Trophoblast cell (in vitro differentiated cells and primary cell): ENCODE results near the gene KCTD2.

Experiments used
- DNase-seq, 2 donors: peaks; one replicate each; pipeline ENCODE4 v3.0.0-alpha.2; 2016
- H2AFZ ChIP-seq: 2 replicates; pipeline ENCODE4 v1.6.1; 2013; ENCODE audit warnings: low read length, moderate library complexity, mild to moderate bottlenecking; ENCODE audit not compliant: insufficient read depth, poor library complexity
- H2AK5ac ChIP-seq: 2 replicates; pipeline ENCODE4 v1.6.1; 2013; ENCODE audit warnings: mild to moderate bottlenecking, low read length
- H2BK120ac ChIP-seq: 2 replicates; pipeline ENCODE4 v1.6.1; 2013; ENCODE audit warnings: low read length, mild to moderate bottlenecking, moderate library complexity; ENCODE audit not compliant: insufficient read depth, poor library complexity
- H2BK12ac ChIP-seq: 2 replicates; pipeline ENCODE4 v1.6.1; 2013; ENCODE audit warnings: mild to moderate bottlenecking, low read length, moderate library complexity
- H2BK5ac ChIP-seq: 2 replicates; pipeline ENCODE4 v1.6.1; 2013; ENCODE audit warnings: low read length, low read depth, moderate library complexity, mild to moderate bottlenecking; ENCODE audit not compliant: poor library complexity
- H3K14ac ChIP-seq: 2 replicates; pipeline ENCODE4 v1.6.1; 2013; ENCODE audit warnings: mild to moderate bottlenecking, low read length
- H3K18ac ChIP-seq: 2 replicates; pipeline ENCODE4 v1.6.1; 2013; ENCODE audit warnings: mild to moderate bottlenecking, low read length
- H3K23ac ChIP-seq: 2 replicates; pipeline ENCODE4 v1.6.1; 2013; ENCODE audit warnings: low read length
- H3K27ac ChIP-seq: 2 replicates; pipeline ENCODE4 v1.5.1; 2013; ENCODE audit warnings: low read depth, mild to moderate bottlenecking, inconsistent platforms, low read length, moderate library complexity
- H3K27me3 ChIP-seq: 2 replicates; pipeline ENCODE4 v1.6.1; 2013; ENCODE audit warnings: inconsistent platforms, mild to moderate bottlenecking, low read length, moderate library complexity; ENCODE audit not compliant: insufficient read depth
- H3K36me3 ChIP-seq, 2 experiments: 1 replicate in 1 of 2; 2 replicates in 1 of 2; pipeline ENCODE4 v1.6.1; 2013; ENCODE audit warnings: low read length in 2 of 2, mild to moderate bottlenecking in 2 of 2, moderate library complexity in 1 of 2; ENCODE audit not compliant: insufficient read depth in 2 of 2, control insufficient read depth in 1 of 2
- H3K4ac ChIP-seq: 2 replicates; pipeline ENCODE4 v1.6.1; 2013; ENCODE audit warnings: low read depth, mild to moderate bottlenecking, low read length, moderate library complexity
- H3K4me1 ChIP-seq, 2 experiments: 1 replicate in 1 of 2; 2 replicates in 1 of 2; pipeline ENCODE4 v1.6.1; 2013; ENCODE audit warnings: low read length in 2 of 2, mild to moderate bottlenecking in 2 of 2, moderate library complexity in 1 of 2; ENCODE audit not compliant: insufficient read depth in 2 of 2, control insufficient read depth in 1 of 2
- H3K4me2 ChIP-seq: 2 replicates; pipeline ENCODE4 v1.6.1; 2013; ENCODE audit warnings: inconsistent platforms, mild to moderate bottlenecking, low read length, moderate library complexity
- H3K4me3 ChIP-seq: 2 replicates; pipeline ENCODE4 v1.5.1; 2013; ENCODE audit warnings: mild to moderate bottlenecking, low read depth, low read length, inconsistent platforms
- H3K79me1 ChIP-seq: one replicate; pipeline ENCODE4 v1.6.1; 2013; ENCODE audit warnings: low read length
- H3K79me2 ChIP-seq: 2 replicates; pipeline ENCODE4 v1.6.1; 2013; ENCODE audit warnings: low read length, mild to moderate bottlenecking; ENCODE audit not compliant: control insufficient read depth, insufficient read depth, poor library complexity
- H3K9ac ChIP-seq: 2 replicates; pipeline ENCODE4 v1.6.1; 2013; ENCODE audit warnings: mild to moderate bottlenecking, low read length
- H3K9me3 ChIP-seq: 2 replicates; pipeline ENCODE4 v1.6.1; 2013; ENCODE audit warnings: low read depth, mild to moderate bottlenecking, control low read depth, inconsistent platforms, low read length; ENCODE audit not compliant: insufficient read depth
- H4K12ac ChIP-seq: 2 replicates; pipeline ENCODE4 v1.6.1; 2013; ENCODE audit warnings: low read depth, mild to moderate bottlenecking, low read length, moderate library complexity
- H4K8ac ChIP-seq: 2 replicates; pipeline ENCODE4 v1.6.1; 2013; ENCODE audit warnings: low read depth, mild to moderate bottlenecking, low read length, moderate library complexity
- H4K91ac ChIP-seq: one replicate; pipeline ENCODE4 v1.6.1; 2013; ENCODE audit warnings: low read depth, mild to moderate bottlenecking, low read length, moderate library complexity
- WGBS: extraction: QIAGEN DNeasy Blood & Tissue Kit; methylation state at CpG from one replicate; pipeline ENCODE4 v1.1.7; 2013; ENCODE audit warnings: missing lambda C conversion rate; ENCODE audit not compliant: insufficient read length, insufficient coverage; ENCODE audit errors: extremely low coverage; 5-methylcytosine and 5-hydroxymethylcytosine counted together

KCTD2 gene

DNA sequence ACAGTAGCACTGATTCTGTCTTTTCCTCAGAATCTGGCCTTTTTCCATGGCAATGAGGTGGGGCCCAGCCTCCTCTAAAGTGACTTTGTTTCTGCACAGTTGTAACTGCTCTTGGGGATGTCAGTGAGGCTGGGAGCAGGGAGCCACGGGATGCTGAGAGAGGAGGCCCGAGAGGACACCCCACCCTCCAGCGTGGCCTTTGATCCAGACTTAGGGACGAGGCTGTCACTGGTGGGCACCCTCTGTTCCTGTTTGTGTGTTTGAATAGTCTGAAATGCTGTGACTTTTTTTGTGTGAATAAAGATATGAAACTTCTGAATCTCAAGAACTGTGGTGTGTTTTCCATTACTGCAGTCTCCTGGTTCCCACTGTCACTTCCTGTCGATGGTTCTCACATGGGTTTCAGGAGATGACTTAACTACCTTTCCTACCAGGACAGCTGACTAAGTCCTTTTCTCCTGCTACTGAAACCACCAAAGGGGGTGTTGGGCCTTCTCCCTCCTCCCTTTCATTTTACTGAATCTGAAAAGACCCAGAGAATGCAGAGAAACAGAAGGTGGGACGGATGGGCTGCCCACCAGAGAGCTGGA is 18.6 kb downstream of the KCTD2 start:
- Histone ChIP-seq H2BK5ac (no peak overlapping the region), H3K9me3 (no peaks in the 10 kb centered on the region), H3K27ac (no peak overlapping the region), H3K79me2 (no peaks in the 10 kb centered on the region), H3K18ac (no peak overlapping the region), H2BK120ac (no peak overlapping the region), H4K12ac (no peak overlapping the region), H3K4me1 (no peaks in the 10 kb centered on the region), H4K8ac (no peak overlapping the region), H3K9ac (no peak overlapping the region), H2AK5ac (no peak overlapping the region), H3K23ac (no peak overlapping the region), H3K4me3 (no peak overlapping the region), H3K79me1 (no peaks in the 10 kb centered on the region), H3K27me3 (no peaks in the 10 kb centered on the region), H2AFZ (no peak overlapping the region), H3K4me2 (no peak overlapping the region), H3K36me3 (peaks cover 37 to 44% of the 10 kb centered on the region in 2 experiments), H3K4ac (no peak overlapping the region), H2BK12ac (no peak overlapping the region), H4K91ac (no peak overlapping the region), H3K14ac (no peak overlapping the region)
- no CpG with 5 or more reads among the region's 6 CpGs for WGBS
- DNase-seq = no peak

DNA sequence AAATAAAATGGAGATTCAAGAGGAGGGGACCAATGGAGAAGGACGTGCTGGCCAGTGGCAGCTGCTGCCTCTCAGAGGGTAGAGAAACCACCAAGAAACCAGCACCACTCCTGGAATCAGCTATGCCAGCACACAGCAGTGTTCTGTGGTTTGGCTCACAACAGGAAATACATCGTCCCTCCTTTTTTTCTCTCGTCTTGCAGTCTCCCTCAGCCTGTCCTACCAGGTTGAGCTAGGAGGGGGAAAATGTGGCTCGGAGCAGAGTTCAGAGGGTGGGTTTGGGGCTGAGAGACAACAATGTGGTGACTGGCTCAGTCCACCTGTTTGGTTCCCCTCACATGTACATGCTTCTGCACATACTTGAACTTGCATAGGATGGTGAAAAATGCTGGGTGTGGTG is 20.8 kb downstream of the KCTD2 start:
- H3K27ac ChIP-seq = no peak overlapping the region
- H3K9ac ChIP-seq = no peak overlapping the region
- no peak overlapping the region for H4K8ac ChIP-seq
- WGBS = no CpG with 5 or more reads among the region's 4 CpGs
- H2AFZ ChIP-seq = no peak overlapping the region
- H2AK5ac ChIP-seq = no peak overlapping the region
- H3K23ac ChIP-seq = no peak overlapping the region
- H3K14ac ChIP-seq = no peak overlapping the region
- H3K4me2 ChIP-seq = no peak overlapping the region
- peaks cover 21 to 26% of the 10 kb centered on the region in 2 experiments for H3K36me3 ChIP-seq
- peak in 1 of 2 donors; percentile 54 for DNase-seq
- H3K79me1 ChIP-seq = no peaks in the 10 kb centered on the region
- H3K18ac ChIP-seq = no peak overlapping the region
- no peaks in the 10 kb centered on the region for H3K27me3 ChIP-seq
- H2BK5ac ChIP-seq = no peak overlapping the region
- H2BK12ac ChIP-seq = no peak overlapping the region
- H4K12ac ChIP-seq = no peak overlapping the region
- H3K79me2 ChIP-seq = no peaks in the 10 kb centered on the region
- no peaks in the 10 kb centered on the region for H3K9me3 ChIP-seq
- no peak overlapping the region for H3K4ac ChIP-seq
- H4K91ac ChIP-seq = no peak overlapping the region
- no peak overlapping the region for H2BK120ac ChIP-seq
- H3K4me1 ChIP-seq = no peaks in the 10 kb centered on the region
- H3K4me3 ChIP-seq = no peak overlapping the region

DNA sequence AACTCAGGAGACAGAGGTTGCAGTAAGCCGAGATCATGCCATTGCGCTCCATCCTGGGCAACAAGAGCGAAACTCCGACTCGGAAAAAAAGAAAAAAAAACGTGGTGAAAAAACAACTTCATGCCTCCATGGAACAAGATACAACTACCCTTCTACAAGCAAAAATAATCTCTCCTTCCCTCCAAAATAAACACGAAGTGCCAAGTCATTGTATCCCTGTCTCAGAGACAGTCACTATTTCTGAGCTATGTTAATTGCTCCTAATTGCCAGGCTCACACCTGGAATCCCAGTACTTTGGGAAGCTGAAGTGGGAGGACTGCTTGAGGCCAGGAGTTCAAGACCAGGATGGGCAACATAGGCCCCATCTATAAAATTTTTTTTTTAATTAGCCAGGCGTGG is 21.7 kb downstream of the KCTD2 start:
- Histone ChIP-seq H2AFZ (no peak overlapping the region), H2AK5ac (no peak overlapping the region), H3K9me3 (no peaks in the 10 kb centered on the region), H3K23ac (no peak overlapping the region), H2BK5ac (no peak overlapping the region), H2BK120ac (no peak overlapping the region), H3K27ac (no peak overlapping the region), H3K79me2 (no peaks in the 10 kb centered on the region), H3K4ac (no peak overlapping the region), H3K9ac (no peak overlapping the region), H3K36me3 (peaks cover 12 to 17% of the 10 kb centered on the region in 2 experiments), H4K12ac (no peak overlapping the region), H3K4me3 (no peak overlapping the region), H3K18ac (no peak overlapping the region), H2BK12ac (no peak overlapping the region), H3K4me2 (no peak overlapping the region), H4K8ac (no peak overlapping the region), H4K91ac (no peak overlapping the region), H3K79me1 (no peaks in the 10 kb centered on the region), H3K4me1 (no peaks in the 10 kb centered on the region), H3K27me3 (no peaks in the 10 kb centered on the region), H3K14ac (no peak overlapping the region)
- DNase-seq = no peak
- no CpG with 5 or more reads among the region's 8 CpGs for WGBS

DNA sequence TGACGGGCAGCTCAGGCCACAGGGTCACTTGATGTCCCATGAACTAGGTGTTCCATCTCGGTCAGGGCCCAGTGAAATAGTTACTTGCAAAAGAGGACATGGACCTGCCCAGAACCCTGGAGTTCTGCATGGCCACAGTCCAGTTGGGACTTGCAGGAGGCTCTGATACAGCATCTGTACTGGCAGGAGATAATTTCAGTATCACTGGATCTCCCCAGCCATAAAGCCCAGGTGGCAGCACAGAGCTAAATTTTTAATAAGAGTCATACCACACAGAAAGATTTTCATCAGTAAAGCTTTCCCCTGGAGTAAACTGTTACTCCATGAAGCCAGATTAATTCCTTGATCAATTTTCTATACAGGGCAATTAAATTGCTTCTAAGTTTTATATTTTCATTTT is 22.8 kb downstream of the KCTD2 start:
- Histone ChIP-seq H3K27ac (no peak overlapping the region), H4K12ac (no peak overlapping the region), H3K4me2 (no peak overlapping the region), H3K18ac (no peak overlapping the region), H3K23ac (no peak overlapping the region), H4K91ac (no peak overlapping the region), H4K8ac (no peak overlapping the region), H3K4me1 (no peaks in the 10 kb centered on the region), H2BK120ac (no peak overlapping the region), H3K9ac (no peak overlapping the region), H3K4me3 (no peak overlapping the region), H2BK12ac (no peak overlapping the region), H2AK5ac (no peak overlapping the region), H3K9me3 (no peaks in the 10 kb centered on the region), H2AFZ (no peak overlapping the region), H3K14ac (no peak overlapping the region), H3K4ac (no peak overlapping the region), H3K27me3 (no peaks in the 10 kb centered on the region), H3K36me3 (peaks cover 2 to 7% of the 10 kb centered on the region in 2 experiments), H2BK5ac (no peak overlapping the region), H3K79me2 (no peaks in the 10 kb centered on the region), H3K79me1 (no peaks in the 10 kb centered on the region)
- DNase-seq = no peak
- WGBS = no CpG with 5 or more reads among the region's 2 CpGs
